ENCODE measurements around the gene FAM186B.
A peak's percentile ranks its signal among the peaks of the same experiment; 100 is the strongest.
"Not testable (repeated sequence)": the region's sequence is repeated elsewhere in the genome, so short reads cannot be mapped to it uniquely, and the experiment has no call there.

FAM186B gene, protein sequence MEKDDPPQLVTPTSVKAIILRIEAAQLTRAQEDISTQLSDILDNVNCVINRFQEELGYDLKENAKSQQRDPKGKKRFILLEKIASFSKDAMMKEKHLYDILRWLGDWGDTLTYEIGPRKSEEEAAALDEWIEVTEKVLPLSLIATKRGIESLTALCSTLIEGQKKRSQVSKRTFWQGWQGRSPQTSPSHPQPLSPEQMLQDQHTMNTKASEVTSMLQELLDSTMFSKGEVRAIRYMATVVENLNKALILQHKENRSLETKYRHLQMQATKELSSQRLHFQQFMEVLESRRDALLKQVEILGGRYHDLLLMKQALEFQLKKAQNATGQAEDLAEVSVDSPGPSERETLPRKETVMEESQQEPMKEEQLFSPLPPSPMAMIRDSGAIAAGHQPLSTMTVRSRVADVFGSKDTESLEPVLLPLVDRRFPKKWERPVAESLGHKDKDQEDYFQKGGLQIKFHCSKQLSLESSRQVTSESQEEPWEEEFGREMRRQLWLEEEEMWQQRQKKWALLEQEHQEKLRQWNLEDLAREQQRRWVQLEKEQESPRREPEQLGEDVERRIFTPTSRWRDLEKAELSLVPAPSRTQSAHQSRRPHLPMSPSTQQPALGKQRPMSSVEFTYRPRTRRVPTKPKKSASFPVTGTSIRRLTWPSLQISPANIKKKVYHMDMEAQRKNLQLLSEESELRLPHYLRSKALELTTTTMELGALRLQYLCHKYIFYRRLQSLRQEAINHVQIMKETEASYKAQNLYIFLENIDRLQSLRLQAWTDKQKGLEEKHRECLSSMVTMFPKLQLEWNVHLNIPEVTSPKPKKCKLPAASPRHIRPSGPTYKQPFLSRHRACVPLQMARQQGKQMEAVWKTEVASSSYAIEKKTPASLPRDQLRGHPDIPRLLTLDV

DNA sequence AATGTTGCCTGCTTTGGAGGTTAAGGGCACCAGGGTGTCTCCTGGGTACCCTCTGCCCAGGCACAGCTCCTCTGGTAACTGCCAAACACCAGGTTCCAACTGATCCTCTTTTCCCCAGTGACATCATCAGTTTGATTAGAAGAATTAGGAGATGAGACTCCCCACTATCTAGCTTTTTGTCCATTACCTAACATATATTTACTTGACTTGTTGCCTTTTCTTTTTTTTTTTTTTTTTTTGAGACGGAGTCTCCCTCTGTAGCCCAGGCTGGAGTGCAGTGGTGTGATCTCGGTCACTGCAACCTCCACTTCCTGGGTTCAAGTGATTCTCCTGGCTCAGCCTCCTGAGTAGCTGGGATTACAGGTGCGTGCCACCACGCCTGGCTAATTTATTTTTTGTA lies at the start of gene FAM186B:
Gene FAM186B, minus strand, starts transcription at position 101 of the 400 bp plus-strand sequence. CDS start 162 bp downstream, outside the sequence.
- DNase-seq: not testable (repeated sequence)

DNA sequence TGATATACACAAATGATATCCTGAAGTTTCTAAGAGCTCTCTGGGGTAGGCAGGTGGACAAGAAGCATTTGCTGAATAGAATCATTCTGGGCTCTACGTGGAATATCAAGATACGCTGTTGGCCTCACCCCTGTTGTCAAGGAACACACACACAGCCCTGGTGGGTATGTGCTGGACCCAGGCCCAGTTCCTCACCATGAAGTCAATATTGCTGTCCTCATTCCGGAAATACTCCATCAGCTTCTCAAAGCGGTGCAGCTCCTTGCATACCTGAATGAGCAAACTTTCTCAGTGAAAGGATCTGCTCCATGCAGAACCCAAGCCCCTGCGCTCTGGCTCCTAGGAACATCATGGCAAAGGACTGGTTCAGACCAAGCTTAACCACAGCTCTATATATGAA lies 49.3 kb upstream of the FAM186B start:
- no peak for DNase-seq

DNA sequence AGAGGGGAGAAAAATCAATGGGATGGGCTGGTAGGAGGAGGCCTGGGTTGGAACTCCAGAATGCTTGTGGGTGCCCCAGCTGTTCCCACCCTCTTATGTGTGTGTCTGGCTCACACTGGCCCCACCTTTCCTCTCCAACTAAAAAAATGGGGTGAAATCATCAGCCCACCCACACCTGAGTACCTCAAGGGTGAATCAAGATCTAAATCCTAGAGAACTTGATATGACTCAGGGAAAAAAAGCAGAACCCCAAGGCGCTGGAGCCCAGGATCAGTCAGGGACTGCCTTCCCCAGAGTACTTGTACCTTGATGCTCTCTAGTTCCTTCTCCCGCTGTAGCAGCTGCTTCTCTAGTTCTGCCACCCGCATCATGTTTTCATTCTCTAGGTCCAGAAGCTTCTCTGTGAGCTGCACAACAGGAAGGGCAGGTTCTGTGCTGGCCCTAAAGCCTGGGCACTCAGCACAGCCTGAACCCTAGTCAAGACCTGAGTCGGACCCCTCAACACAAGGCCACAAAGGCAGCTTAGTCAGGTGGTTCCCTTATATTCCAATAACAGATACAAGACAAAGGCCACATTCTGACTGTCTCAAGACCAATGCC lies 47.6 kb upstream of the FAM186B start:
- DNase-seq: no peak

DNA sequence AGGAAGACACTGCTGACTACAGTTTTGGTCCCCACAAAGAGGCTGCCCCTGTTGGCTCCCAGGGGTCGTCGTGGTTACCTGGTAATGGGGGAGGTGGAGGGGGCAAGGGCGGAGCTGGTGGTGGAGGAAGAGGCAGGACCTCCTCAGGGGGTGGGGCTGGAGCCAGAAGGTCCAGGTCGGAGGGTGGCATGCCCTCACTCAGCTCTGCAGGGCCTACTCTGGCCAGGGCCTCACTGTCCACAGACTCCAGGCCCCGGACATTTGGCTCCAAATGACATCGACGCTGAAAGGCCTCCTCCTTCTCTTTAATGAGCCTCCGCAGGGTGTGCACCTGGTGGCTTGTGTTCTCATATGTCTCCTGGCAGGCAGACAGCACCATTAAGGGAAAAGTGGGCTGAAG lies 46.4 kb upstream of the FAM186B start:
- peak in 1 of 14 donors; percentile 17 for DNase-seq

DNA sequence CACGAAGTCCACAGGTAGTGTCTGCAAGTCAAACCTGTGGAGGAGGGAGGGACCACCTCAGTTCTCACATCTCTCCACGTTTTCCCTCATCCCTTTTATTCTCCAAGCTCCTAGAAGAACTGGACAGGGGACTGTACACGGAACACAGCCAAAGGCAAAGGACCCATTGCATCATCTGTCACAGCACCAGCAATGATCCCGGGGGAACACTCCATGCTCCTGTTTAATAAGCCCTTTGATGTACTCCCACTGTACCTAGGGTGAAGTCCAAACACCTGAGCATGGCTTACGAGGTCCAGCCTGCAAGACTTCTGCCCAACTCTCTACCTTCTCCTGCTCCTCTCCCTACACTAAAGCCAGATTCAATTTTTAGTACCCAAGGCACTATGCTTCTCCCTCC lies 44.5 kb upstream of the FAM186B start:
- no peak for DNase-seq

DNA sequence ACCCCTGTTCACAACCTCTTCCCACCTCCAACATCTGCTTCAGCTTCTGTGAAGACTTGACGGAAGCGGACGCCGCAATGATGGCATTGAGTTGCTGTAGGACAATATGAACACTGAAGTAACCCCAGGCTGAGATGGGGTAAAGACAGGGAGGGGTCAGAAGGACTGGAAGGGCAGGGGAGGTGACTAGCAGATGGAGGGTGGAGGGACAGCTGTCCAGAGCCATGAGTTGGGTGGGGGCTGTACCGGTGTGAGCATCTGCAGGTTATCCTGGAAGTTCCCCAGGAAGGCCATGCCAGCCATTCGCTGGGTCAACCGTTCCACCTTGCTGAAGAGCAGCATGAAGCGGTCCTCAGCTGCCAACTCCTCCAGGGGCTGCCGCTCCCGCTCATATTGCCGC lies 44.0 kb upstream of the FAM186B start:
- DNase-seq: no peak

DNA sequence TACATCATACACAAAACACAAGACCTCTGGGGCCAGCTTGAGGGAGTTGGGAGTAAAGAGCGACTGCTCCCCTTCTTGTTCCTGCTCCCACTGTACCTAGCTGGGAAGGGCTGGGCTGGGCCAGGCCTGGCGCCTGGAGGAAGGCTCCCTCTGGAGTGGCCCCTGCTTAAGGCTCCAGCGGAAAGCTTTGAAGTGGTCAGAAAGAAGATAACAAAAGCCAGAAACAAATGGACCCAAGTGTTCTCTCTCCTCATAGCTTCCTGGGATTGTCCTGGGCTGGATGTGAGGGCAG lies 43.2 kb upstream of the FAM186B start:
- DNase-seq: no peak

DNA sequence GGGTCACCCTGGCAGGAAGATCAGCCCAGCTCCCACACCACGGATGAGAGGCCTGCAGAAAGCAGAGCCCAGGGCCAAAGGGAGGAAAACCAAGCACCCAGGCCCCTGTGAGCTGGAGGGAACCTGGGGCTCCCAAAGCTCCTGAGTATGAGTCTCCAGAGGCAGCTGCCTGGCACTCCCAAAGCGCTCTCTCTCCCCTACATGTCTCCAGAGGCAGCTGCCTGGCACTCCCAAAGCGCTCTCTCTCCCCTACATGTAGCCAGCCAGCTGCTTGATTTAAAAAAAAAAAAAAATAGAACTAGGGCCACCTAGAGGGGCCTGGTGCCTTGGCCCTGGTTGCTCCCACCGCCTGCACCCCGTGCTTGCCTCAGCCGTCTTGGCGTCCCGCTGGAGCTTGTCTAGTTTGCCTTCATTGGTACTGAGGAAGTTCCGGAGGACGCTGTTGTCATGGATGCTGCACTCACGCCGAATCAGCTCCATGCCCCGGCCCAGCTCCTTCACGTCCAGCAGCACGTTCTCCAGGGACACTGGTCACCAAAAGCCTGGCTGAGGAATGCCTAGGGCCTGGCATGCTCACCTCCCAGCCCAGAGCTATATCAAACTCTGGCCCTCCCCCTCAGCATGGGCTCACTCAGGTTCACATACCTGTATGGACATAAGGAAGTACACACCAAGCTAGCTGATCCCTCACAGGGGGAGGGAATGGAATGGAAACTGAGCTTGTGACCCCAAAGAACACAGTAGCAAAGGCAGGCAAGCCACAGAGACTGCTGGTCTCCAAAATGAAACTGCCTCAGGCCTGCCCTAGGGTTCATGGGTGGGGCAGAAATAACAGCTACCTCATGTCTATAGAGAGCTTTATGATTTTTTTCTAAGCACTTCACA lies 42.6 kb upstream of the FAM186B start:
- peak in 1 of 14 donors; percentile 26 for DNase-seq

DNA sequence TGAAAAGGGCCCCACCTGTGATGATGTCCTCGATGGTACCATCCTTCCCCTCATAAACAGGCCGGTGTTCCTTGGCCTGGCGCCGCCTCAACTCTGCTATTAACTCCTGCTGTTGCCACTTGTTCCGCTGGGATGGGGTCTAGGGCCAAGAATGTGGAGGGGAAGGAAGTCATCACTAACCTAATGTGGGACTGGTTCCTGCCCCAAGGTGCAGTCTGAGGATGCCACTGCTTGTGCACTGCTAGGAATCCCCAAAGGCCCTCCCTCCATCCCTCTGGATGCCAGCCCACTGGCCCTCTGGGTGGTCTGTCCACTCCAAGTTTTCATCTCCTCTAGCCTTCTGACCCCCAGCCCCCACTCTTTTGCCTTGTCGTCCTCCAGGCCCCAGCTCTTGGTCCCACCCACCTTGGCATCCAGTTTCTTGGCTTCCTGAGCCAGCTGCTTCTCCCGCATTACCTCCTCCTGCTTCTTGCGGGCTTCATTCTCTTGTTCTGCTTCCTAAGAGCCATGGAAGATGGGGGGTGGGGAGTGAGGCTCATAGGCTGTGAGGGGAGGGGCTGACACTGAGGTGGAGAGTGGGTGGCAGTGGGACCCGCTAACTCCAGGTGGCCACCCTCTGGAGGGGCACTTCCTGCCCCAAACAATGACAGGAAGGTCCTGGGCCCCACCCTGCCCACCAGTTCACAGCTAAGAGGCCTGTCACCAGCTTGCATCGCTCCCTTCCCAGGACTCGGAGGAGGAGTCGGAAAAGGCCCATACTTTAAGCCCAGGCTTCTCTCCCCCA lies 41.6 kb upstream of the FAM186B start:
- DNase-seq: no peak

DNA sequence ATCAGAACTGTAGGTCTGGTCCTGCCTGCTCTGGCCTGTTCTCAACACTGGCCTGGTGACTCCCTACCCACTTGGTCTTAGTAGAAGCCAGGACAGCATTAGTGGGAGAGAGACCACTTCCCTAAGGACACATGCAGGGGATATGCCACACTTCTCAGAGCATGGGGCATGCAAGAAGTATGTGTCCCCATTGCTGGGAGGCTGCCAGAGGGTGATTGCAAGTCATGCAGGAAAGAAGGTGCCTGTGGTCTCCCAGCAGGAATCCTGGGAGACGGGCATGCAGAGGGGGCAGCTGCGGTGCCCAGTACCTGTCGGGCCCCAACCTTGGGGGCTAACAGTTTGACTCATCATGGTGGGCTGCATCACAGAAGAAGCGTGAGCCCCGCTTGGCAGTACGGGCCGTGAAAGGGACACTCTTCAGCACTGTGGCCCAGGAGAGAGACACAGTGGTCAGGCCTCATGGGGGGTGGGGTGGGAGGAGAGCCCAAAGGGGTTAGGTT lies 40.9 kb upstream of the FAM186B start:
- DNase-seq: no peak

DNA sequence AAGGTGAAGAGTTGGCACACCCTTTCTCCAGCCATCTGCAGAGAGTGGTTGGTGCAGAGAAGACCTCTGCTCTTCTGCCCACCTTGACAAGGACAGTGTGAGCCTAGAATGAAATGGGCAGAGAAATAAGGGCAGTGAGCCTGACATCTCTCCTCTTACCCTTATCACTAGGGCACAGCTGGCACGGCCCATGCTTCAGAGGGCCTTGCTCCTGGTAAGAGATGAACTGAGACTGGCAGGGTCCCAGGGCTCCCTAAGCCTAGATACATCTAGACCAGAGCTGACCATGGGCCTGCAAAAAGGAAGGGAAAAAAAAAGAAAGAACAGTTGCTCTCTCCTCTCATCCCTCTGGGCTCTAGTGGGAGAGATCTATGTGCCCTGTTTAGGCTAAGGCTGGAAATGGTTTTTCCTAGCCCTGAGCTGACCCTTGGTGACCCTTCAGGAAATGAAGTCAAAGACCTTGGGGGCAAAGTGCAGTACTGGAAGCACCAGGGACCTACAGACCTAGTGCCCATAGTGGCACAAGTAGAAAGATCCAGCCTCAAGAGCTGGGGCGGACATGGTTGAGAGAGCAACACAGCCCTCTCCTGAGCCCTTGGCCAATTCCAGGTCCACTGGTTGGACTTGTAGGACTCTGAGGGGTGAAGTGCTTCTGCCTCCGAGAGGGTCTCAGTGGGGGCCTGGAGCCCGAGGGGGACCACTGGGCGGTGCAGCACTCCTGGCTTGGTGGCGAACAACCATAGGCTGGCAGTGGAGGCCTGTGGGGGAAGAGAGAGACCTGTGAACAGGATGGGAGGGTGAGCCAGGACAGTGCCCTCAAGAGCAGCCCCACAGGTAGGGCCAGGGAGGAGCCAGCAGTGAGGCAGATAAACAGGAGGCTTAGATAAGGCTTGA lies 40.0 kb upstream of the FAM186B start:
- no peak for DNase-seq

DNA sequence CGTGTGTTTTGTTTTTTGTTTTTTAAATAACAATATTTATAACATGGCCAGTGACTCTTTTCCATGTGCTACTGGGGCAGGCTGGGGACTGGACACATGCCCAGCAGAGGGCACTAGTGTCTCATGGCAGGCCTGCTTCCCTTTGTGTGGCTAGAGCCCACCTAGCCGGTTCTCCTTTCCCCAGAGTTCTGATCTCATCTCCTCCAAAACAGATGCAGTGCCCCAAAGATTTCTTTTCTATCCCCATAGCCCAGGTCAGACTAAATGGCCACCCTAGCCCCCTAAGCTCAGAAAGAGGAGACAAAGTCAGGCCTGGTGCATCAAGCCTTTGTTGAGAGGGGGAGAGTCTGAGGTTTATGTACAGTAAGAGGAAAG lies 39.2 kb upstream of the FAM186B start:
- DNase-seq: peak in 13 of 14 donors; percentile 7 to 80 (median 61)

DNA sequence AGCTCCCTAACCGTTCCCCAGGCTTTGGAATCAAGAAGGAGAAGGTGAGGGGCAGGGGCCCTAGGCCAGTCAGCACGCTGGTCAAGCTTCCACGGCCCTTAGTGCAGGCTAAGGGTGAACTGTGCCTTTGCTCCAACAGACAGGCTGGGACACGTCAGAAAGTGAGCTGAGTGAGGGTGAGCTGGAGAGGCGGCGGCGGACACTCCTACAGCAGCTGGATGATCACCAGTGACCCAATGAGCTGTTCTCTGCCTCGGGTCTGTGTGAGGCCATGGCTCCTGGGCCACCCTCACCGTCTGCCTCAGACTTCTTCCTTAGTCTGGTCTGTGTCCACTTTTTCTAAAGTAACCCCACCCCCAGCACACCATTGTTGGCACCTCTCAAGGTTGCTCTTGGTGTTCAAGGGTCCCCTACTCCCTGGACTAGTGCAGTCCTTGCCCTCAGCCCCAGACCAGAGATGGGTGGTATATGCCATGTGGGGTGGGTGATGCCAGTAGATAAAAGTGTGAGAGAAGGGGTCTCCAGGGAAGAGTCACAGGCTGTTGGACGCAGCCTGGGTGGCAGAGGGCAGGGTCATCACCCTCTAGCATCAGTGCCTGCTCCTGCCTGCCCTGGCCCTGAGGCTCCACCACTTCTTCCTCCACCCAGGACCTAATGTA lies 38.7 kb upstream of the FAM186B start:
- DNase-seq: no peak

DNA sequence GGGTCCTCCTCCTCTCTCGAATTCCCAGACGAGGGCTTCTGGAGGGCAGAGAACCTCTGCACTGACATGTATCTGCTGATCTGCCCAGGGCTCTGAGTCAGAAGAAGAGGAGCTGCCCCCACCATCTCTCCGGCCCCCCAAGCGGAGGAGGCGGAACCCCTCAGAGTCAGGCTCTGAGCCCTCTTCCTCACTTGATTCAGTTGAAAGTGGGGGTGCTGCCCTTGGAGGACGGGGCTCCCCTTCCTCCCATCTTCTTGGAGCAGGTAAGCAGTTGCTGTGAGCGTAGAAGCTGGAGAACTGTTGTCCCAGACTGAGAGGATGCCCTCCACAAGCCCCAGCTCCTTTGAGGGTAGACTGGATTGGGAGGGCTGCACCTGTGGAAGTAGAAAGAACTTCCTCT lies 37.7 kb upstream of the FAM186B start:
- DNase-seq: no peak

DNA sequence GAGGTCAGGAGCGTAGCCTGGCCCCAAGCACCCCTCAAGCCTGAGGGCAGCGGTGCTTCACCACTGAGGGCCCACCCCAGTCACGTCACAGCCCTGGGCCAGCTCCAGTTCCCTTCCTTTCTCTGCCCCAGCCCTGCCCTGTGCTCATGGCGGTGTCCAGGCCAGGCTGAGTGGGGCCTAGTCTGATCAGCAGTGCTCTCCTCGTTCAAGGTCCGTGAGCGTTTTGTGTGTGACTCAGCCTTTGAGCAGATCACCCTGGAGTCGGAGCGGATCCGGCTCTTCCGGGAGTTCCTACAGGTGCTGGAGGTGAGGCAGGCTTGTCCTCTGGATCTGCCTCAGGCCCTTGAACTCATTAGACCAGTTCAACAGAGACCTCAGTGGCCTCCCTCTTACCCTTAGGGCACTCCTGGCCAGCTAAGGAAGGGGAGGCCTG lies 36.9 kb upstream of the FAM186B start:
- no peak for DNase-seq

DNA sequence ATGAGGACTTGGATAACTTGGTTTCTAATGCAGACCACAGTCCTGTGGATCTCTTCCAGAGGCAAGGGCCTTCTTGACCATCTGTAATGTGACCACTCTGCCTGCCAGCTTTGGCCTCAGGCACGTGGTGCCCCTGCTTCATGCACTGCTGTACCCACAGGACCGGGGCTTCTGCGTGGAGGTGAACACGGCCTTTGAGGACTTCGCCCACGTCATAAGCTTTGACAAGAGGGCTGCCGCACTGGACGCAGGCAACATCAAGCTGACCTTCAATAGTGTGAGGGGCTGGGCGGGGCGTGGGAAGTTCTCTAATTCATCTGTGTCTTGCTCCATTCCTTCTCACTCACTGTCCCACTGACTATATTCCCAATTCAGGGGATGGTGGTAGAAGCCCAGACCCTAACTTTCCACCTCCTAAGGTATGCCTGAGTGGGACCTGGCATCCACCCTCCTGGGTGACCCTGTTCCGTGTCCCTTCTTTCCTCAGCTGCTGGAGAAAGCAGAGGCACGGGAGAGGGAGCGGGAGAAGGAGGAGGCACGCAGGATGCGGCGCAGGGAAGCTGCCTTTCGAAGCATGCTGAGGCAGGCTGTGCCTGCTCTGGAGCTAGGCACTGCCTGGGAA lies 36.4 kb upstream of the FAM186B start:
- no peak for DNase-seq

DNA sequence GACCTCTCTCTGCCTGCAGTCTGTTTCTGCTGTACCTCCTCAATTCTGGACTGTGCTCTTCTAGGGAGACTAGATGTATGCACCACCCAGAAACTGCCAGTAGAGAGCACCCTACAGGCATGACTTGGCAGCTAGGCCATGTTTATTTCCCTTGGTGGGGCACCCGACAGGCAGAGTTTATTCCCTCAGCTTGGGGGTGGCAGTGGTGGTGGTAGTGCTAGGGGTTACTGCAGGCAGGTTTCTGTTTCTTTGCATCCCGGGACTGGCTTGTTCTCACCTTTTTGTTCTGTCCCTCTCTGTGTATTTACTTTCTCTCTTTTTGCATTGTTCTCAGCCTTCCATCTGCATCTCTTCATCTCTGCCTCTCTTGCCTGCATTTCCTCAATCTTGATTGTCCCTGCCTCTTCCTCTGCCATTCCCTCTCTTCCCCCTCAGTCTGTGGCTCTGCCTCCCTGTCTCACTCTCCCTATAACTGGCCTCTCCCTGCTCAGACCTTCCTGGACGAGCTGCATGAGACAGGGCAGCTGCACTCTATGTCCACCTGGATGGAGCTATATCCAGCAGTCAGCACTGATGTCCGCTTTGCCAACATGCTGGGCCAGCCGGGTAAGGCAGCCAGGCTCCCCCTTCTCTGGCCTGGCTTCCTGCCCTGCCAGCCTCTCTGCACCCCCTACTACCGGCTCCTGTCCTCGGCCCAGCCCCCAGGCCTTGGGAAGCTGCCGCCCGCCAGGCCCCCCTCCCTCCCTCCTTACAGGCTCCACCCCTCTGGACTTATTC lies 31.7 kb upstream of the FAM186B start:
- DNase-seq: peak in 11 of 14 donors; percentile 15 to 83 (median 44)

DNA sequence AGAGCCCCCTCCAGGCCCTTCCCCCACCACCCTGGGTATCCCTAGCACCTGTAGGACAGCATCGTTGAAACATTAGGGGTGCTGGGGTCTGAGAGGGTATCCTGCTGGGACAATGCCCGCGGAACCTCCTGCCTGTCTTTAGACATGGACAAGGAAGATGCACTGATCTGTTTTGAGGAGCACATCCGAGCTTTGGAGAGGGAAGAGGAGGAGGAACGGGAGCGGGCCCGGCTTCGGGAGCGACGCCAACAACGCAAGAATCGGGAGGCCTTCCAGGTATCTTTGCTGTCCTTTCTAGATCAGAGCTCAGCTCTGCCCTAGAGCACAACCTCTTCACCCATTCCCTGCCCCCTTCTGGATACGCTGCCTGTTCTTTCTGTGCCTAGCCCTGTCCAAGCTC lies 31.1 kb upstream of the FAM186B start:
- DNase-seq: no peak
